Right ventricle myocardium inferior (tissue), 1 donor: ENCODE results near the gene SSH2. TPM values are rescaled to one million over a fixed set of nuclear protein-coding genes. Genes with fewer than 3 reads are reported as not detected.

Experiments used
- ATAC-seq: fragments of 200-7000 bp; cut with Tn5 transposase; one replicate; pipeline ENCODE4 v1.9.1; 2020; ENCODE audit warnings: mild to moderate bottlenecking, moderate library complexity
- DNase-seq: peaks from one replicate; pipeline ENCODE4 v3.0.0; 2021; ENCODE audit errors: missing footprints
- intact Hi-C: fragments of 100-400 bp; cut with DNase I; formaldehyde crosslinking; loops from one replicate; pipeline ENCODE4 v1.11.0; 2022
- total RNA-seq: library from RNA; stranded (reverse); fragmentation: NEBNext Ultra II Directional; extraction: Animal tissue kit (Norgen Biotek cat#: 25700); gene quantifications from one replicate; pipeline ENCODE4 v1.2.1, GENCODE V29; 2021
- donor health status: DM: no; HTN: yes; CAD: no; lungs with severe emphysema.

SSH2 gene
- total RNA-seq, 1 donor from 2014 or later, result 34.7 TPM

GRCh38 chr17:29595943-29596774 lies 333.9 kb downstream of the SSH2 start:
- peak; percentile 31 for DNase-seq
- intact Hi-C loops, result no loop called here
- ATAC-seq, result no peak

- ATAC-seq (no peak), DNase-seq (peak; percentile 28)
- intact Hi-C loops, result no loop called here
Measured at GRCh38 chr17:29595107-29595942, 334.7 kb downstream of the SSH2 start.

- ATAC-seq (no peak), DNase-seq (peak; percentile 50)
- intact Hi-C loops, result no loop called here
Measured at GRCh38 chr17:29594519-29595090, 335.4 kb downstream of the SSH2 start.

- intact Hi-C loops, result no loop called here
- DNase-seq (peak; percentile 63), ATAC-seq (no peak)
Measured at GRCh38 chr17:29593591-29594518, 336.2 kb downstream of the SSH2 start.

- ATAC-seq (no peak), DNase-seq (peak; percentile 82)
- intact Hi-C loops, result no loop called here
Measured at GRCh38 chr17:29592850-29593551, 337.0 kb downstream of the SSH2 start, which contains the start of gene ANKRD13B. Gene ANKRD13B (plus strand): TSS chr17:29593132. CDS start chr17:29593622, 490 bp downstream.

- intact Hi-C loops, result loop anchor here (2.0 kb wide), 1 partner anchor 21 kb away; no protein-coding TSS in a partner anchor
- DNase-seq (peak; percentile 93), ATAC-seq (peak; percentile 77)
Measured at GRCh38 chr17:29591737-29592608, 338.1 kb downstream of the SSH2 start.

GRCh38 chr17:29591146-29591736 lies 338.8 kb downstream of the SSH2 start:
- ATAC-seq (peak; percentile 2), DNase-seq (peak; percentile 79)
- intact Hi-C loops, result loop anchor here (2.0 kb wide), 1 partner anchor 22 kb away; no protein-coding TSS in a partner anchor

- DNase-seq (no peak), ATAC-seq (no peak)
- intact Hi-C loops, result loop anchor here (2.0 kb wide), 1 partner anchor 22 kb away; no protein-coding TSS in a partner anchor
Measured at GRCh38 chr17:29590411-29591145, 339.4 kb downstream of the SSH2 start.

- intact Hi-C loops, result loop anchor here (2.0 kb wide), 1 partner anchor 23 kb away; no protein-coding TSS in a partner anchor
- DNase-seq, result peak; percentile 94
- ATAC-seq, result peak; percentile 89
Measured at GRCh38 chr17:29589524-29590410, 340.3 kb downstream of the SSH2 start, which contains the start of gene GIT1. Gene GIT1 (minus strand): TSS chr17:29589648. CDS start chr17:29589378, 270 bp downstream.

- no peak for ATAC-seq
- DNase-seq, result peak; percentile 79
- intact Hi-C loops, result no loop called here
Measured at GRCh38 chr17:29588562-29589411, 341.2 kb downstream of the SSH2 start.

- DNase-seq, result no peak
- no peak for ATAC-seq
- intact Hi-C loops, result no loop called here
Measured at GRCh38 chr17:29588017-29588561, 341.9 kb downstream of the SSH2 start.

GRCh38 chr17:29587591-29587990 lies 342.4 kb downstream of the SSH2 start:
- ATAC-seq, result no peak
- intact Hi-C loops, result no loop called here
- peak; percentile 17 for DNase-seq
